H1 (cell line): ENCODE data around the gene PUSL1. TPM values are rescaled to one million over a fixed set of nuclear protein-coding genes. Genes with fewer than 3 reads are reported as not detected.

Experiments
- CTCF ChIA-PET: fragments of 300-600 bp; sonication (Branson Sonifier 250); formaldehyde crosslinking; loops from one replicate; lab custom pipeline; 2021; ENCODE audit not compliant: partially characterized antibody; lab: Charles Lee
- POLR2A ChIA-PET: fragments of 300-600 bp; sonication (Branson Sonifier 250); formaldehyde crosslinking; loops from one replicate; lab custom pipeline; 2021; ENCODE audit warnings: inconsistent platforms; ENCODE audit not compliant: partially characterized antibody; lab: Charles Lee
- DNase-seq, 2 experiments: peaks; one replicate each; pipeline versions ENCODE4 v3.0.0 to v3.0.0-alpha.2; 2010 to 2022; ENCODE audit warnings: low spot score in 2 of 2, low read depth in 1 of 2, mixed read lengths in 1 of 2
- FAIRE-seq: peaks from 2 replicates; lab custom pipeline; 2011; peaks lifted over from hg19 to GRCh38; lab: Jason Lieb, UNC
- H2AFZ ChIP-seq: 2 replicates; pipeline ENCODE4 v1.8.1; 2012; ENCODE audit warnings: low read length, inconsistent platforms
- H2AK5ac ChIP-seq: 2 replicates; pipeline ENCODE4 v1.6.1; 2013; ENCODE audit warnings: low read depth, low read length
- H2BK120ac ChIP-seq: replicated peaks from 2 replicates; pipeline ENCODE3; 2013; ENCODE audit warnings: low read depth, low read length, inconsistent platforms
- H2BK12ac ChIP-seq: 2 replicates; pipeline ENCODE4 v1.6.1; 2013; ENCODE audit warnings: low read depth, low read length
- H2BK15ac ChIP-seq: 2 replicates; pipeline ENCODE4 v1.6.1; 2013; ENCODE audit warnings: low read length
- H2BK20ac ChIP-seq: 2 replicates; pipeline ENCODE4 v1.6.1; 2013; ENCODE audit warnings: low read length
- H2BK5ac ChIP-seq: 2 replicates; pipeline ENCODE4 v1.6.1; 2013; ENCODE audit warnings: low read depth, low read length
- H3K14ac ChIP-seq: 2 replicates; pipeline ENCODE4 v1.6.1; 2013; ENCODE audit warnings: inconsistent platforms; ENCODE audit not compliant: insufficient read length
- H3K18ac ChIP-seq: 2 replicates; pipeline ENCODE4 v1.6.1; 2013; ENCODE audit warnings: low read length; ENCODE audit errors: extremely low read depth
- H3K23ac ChIP-seq: 2 replicates; pipeline ENCODE4 v1.6.1; 2013; ENCODE audit warnings: inconsistent platforms; ENCODE audit not compliant: insufficient read length
- H3K23me2 ChIP-seq: 2 replicates; pipeline ENCODE4 v1.6.1; 2013; ENCODE audit warnings: low read depth, low read length
- H3K27ac ChIP-seq: 2 replicates; pipeline ENCODE4 v1.6.1; 2011; ENCODE audit warnings: low read depth, low read length, inconsistent platforms
- H3K27me3 ChIP-seq, 4 experiments: replicated peaks in 1 of 4; 1 replicate in 1 of 4; 2 replicates in 3 of 4; pipeline versions ENCODE4 v1.6.1 to v1.8.1; 2011 to 2013; ENCODE audit warnings: low read length in 3 of 4, mild to moderate bottlenecking in 3 of 4, inconsistent platforms in 2 of 4, mixed read lengths in 2 of 4, moderate library complexity in 1 of 4; ENCODE audit not compliant: control insufficient read depth in 3 of 4, insufficient read depth in 3 of 4; ENCODE audit errors: extremely low read depth in 1 of 4
- H3K36me3 ChIP-seq, 4 experiments: 2 replicates each; pipeline versions ENCODE4 v1.6.1 to v1.8.1; 2011 to 2013; ENCODE audit warnings: mild to moderate bottlenecking in 4 of 4, low read length in 3 of 4, moderate library complexity in 2 of 4, control low read depth in 1 of 4, inconsistent platforms in 1 of 4; ENCODE audit not compliant: insufficient read depth in 4 of 4, control insufficient read depth in 2 of 4
- H3K4ac ChIP-seq: replicated peaks from 2 replicates; pipeline ENCODE3; 2013; ENCODE audit warnings: low read length, low read depth, mixed read lengths, inconsistent platforms; ENCODE audit not compliant: insufficient read length
- H3K4me1 ChIP-seq, 4 experiments: replicated peaks in 1 of 4; 1 replicate in 1 of 4; 2 replicates in 3 of 4; pipeline versions ENCODE4 v1.6.1 to v1.8.1; 2011 to 2013; ENCODE audit warnings: low read length in 3 of 4, inconsistent platforms in 2 of 4, mixed read lengths in 1 of 4; ENCODE audit not compliant: insufficient read depth in 4 of 4, control insufficient read depth in 3 of 4
- H3K4me2 ChIP-seq, 2 experiments: 2 replicates each; pipeline versions ENCODE4 v1.6.1 to v1.8.1; 2011 to 2013; ENCODE audit warnings: low read depth in 2 of 2, low read length in 2 of 2, control low read depth in 1 of 2, inconsistent platforms in 1 of 2, mild to moderate bottlenecking in 1 of 2; ENCODE audit not compliant: insufficient read depth in 1 of 2
- H3K4me3 ChIP-seq, 4 experiments: fragments of 200-600, 300-600 bp in 1 of 4; sonication (generic), shearing (Covaris generic), sonication (Bioruptor Twin) in 1 of 4; 2 replicates each; pipeline versions ENCODE4 v1.5.1 to v1.8.1; 2011 to 2016; ENCODE audit warnings: low read length in 4 of 4, low read depth in 3 of 4, control low read depth in 2 of 4, inconsistent platforms in 2 of 4, mild to moderate bottlenecking in 2 of 4, mixed read lengths in 1 of 4, moderate library complexity in 1 of 4; ENCODE audit not compliant: insufficient read depth in 2 of 4; ENCODE audit errors: extremely low read depth in 1 of 4
- H3K56ac ChIP-seq: replicated peaks from 2 replicates; pipeline ENCODE3; 2013; ENCODE audit warnings: low read depth, mild to moderate bottlenecking, mixed read lengths, low read length, inconsistent platforms; ENCODE audit not compliant: insufficient read length
- H3K79me1 ChIP-seq: 2 replicates; pipeline ENCODE4 v1.6.1; 2013; ENCODE audit warnings: low read depth, low read length, control low read depth
- H3K79me2 ChIP-seq, 2 experiments: 2 replicates each; pipeline versions ENCODE4 v1.6.1 to v1.8.1; 2012 to 2013; ENCODE audit warnings: low read length in 2 of 2, mild to moderate bottlenecking in 2 of 2, inconsistent platforms in 1 of 2; ENCODE audit not compliant: insufficient read depth in 2 of 2, control insufficient read depth in 1 of 2
- H3K9ac ChIP-seq, 4 experiments: replicated peaks in 1 of 4; 1 replicate in 1 of 4; 2 replicates in 3 of 4; pipeline versions ENCODE4 v1.6.1 to v1.8.1; 2011 to 2013; ENCODE audit warnings: low read depth in 3 of 4, low read length in 3 of 4, control low read depth in 2 of 4, mild to moderate bottlenecking in 2 of 4, moderate library complexity in 2 of 4, inconsistent platforms in 1 of 4; ENCODE audit errors: extremely low read depth in 1 of 4
- H3K9me3 ChIP-seq, 2 experiments: 2 replicates each; pipeline versions ENCODE4 v1.6.1 to v1.8.1; 2012 to 2013; ENCODE audit warnings: mild to moderate bottlenecking in 2 of 2, moderate library complexity in 2 of 2, control low read depth in 1 of 2, inconsistent platforms in 1 of 2, low read depth in 1 of 2, low read length in 1 of 2, mixed read lengths in 1 of 2; ENCODE audit not compliant: insufficient read depth in 2 of 2
- H4K20me1 ChIP-seq, 2 experiments: replicated peaks in 1 of 2; 2 replicates each; pipeline versions ENCODE3 to v1.8.1; 2011 to 2013; ENCODE audit warnings: inconsistent platforms in 2 of 2, low read length in 2 of 2, mild to moderate bottlenecking in 1 of 2; ENCODE audit not compliant: insufficient read depth in 2 of 2, control insufficient read depth in 1 of 2
- H4K5ac ChIP-seq: 2 replicates; pipeline ENCODE4 v1.6.1; 2013; ENCODE audit warnings: low read length, low read depth, mixed read lengths, inconsistent platforms; ENCODE audit not compliant: insufficient read length
- H4K8ac ChIP-seq: 2 replicates; pipeline ENCODE4 v1.8.0; 2013; ENCODE audit warnings: mild to moderate bottlenecking, moderate library complexity, low read length, inconsistent platforms; ENCODE audit not compliant: insufficient read depth; ENCODE audit errors: extremely low read depth
- H4K91ac ChIP-seq: replicated peaks from 2 replicates; pipeline ENCODE3; 2013; ENCODE audit warnings: low read length, mixed read lengths, inconsistent platforms; ENCODE audit not compliant: insufficient read length
- ASH2L ChIP-seq: fragments of 200-600, 300-600 bp; sonication (generic); IDR thresholded peaks from one replicate; pipeline ENCODE4 v1.7.1; 2017; ENCODE audit warnings: low read length
- ATF2 ChIP-seq: IDR thresholded peaks from 2 replicates; pipeline ENCODE4 v1.6.1; 2012; ENCODE audit warnings: low read length, inconsistent platforms
- CBX5 ChIP-seq: fragments of 300-800, 300-1000 bp; sonication (generic); IDR thresholded peaks from 2 replicates; pipeline ENCODE4 v1.7.1; 2016; ENCODE audit warnings: antibody characterized with exemption, low read length, low read depth
- GABPA ChIP-seq: IDR thresholded peaks from 2 replicates; pipeline ENCODE4 v1.6.1; 2011; ENCODE audit warnings: mild to moderate bottlenecking, low read length, moderate library complexity, borderline replicate concordance; ENCODE audit not compliant: insufficient read depth
- WGBS, 2 experiments: shearing (Covaris generic) in 1 of 2; methylation state at CpG; one replicate each; pipeline versions ENCODE4 v1.1.6 to v1.1.7; 2013 to 2015; ENCODE audit warnings: low lambda C conversion rate in 2 of 2, mixed read lengths in 2 of 2, inconsistent platforms in 1 of 2, low coverage in 1 of 2, missing lambda C conversion rate in 1 of 2; ENCODE audit not compliant: insufficient replicate concordance in 2 of 2, insufficient coverage in 1 of 2, insufficient read length in 1 of 2; ENCODE audit errors: extremely low coverage in 1 of 2, missing lambda C conversion rate in 1 of 2; 5-methylcytosine and 5-hydroxymethylcytosine counted together
- polyA plus RNA-seq, 7 experiments: library from polyadenylated mRNA; depleted of rRNA in 3 of 7; stranded (reverse) in 5 of 7; unstranded in 2 of 7; fragments of >200 nt in 5 of 7; fragments of 200-250 nt in 2 of 7; gene quantifications; 1 replicate in 5 of 7; 2 replicates in 1 of 7; 4 replicates in 1 of 7; pipeline versions ENCODE4 v1.2.1 to v1.2.3, GENCODE V29; 2011 to 2013; ENCODE audit warnings: missing spikeins in 2 of 7, mixed read lengths in 2 of 7
- total RNA-seq: library from RNA; stranded (reverse); fragmentation: NEBNext Ultra II Directional; extraction: Animal tissue kit (Norgen Biotek cat#: 25700); gene quantifications from 2 replicates; pipeline ENCODE4 v1.2.1, GENCODE V29; 2021

PUSL1 gene
- total and polyA plus RNA-seq, 2 of the 8 experiments (the other 6 are each of a cell fraction or from before 2014, with no cell fraction given): 38.8 to 87.4 TPM

GRCh38 chr1:1327291-1327690 is 18.9 kb downstream of the PUSL1 start:
- Histone ChIP-seq H4K5ac (no peak overlapping the region), H3K23ac (no peak overlapping the region), H2BK120ac (no peak overlapping the region), H2AK5ac (no peak overlapping the region), H3K14ac (no peak overlapping the region), H3K27me3 (no peaks in the 10 kb centered on the region; a peak in 1 of 7 replicates), H2BK20ac (no peak overlapping the region), H3K79me1 (peaks cover 19% of the 10 kb centered on the region), H3K9me3 (peaks cover 0 to 6% of the 10 kb centered on the region in 2 experiments; a peak in 2 of 4 replicates), H2BK12ac (no peak overlapping the region), H4K20me1 (peaks cover 9 to 27% of the 10 kb centered on the region in 2 experiments), H2BK15ac (no peak overlapping the region), H2BK5ac (no peak overlapping the region), H3K9ac (no peak overlapping the region), H3K23me2 (peaks cover 9% of the 10 kb centered on the region), H3K4ac (no peak overlapping the region), H3K4me3 (no peak overlapping the region), H3K4me2 (no peak overlapping the region), H3K27ac (no peak overlapping the region), H3K18ac (no peak overlapping the region), H2AFZ (no peak overlapping the region), H3K79me2 (peaks cover 6 to 24% of the 10 kb centered on the region in 2 experiments; a peak in 3 of 4 replicates), H3K56ac (no peak overlapping the region), H4K91ac (no peak overlapping the region), H3K36me3 (peaks cover 0 to 3% (median 0%) of the 10 kb centered on the region in 4 experiments; a peak in 1 of 8 replicates), H4K8ac (no peak overlapping the region), H3K4me1 (peaks cover 0 to 13% (median 3%) of the 10 kb centered on the region in 4 experiments; a peak in 5 of 7 replicates)
- DNase-seq (no peak), FAIRE-seq (no peak)
- no peak for TF ChIP-seq GABPA
- TF ChIP-seq ASH2L: no peak
- TF ChIP-seq ATF2: no peak
- TF ChIP-seq CBX5: no peak
- ChIA-PET POLR2A (interaction anchor here (0.8 to 3.4 kb wide), 6 partner anchors 9 to 18 kb away, joined by 3 to 27 read pairs (median 4); no protein-coding TSS in a partner anchor), CTCF (interaction anchor here (0.6 to 1.6 kb wide), 4 partner anchors 9 to 616 kb away, joined by 3 read pairs; partner anchors contain the start of gene DVL1)
- WGBS, 2 experiments: 91% methylated on average over 20 of the region's 40 CpGs; no CpG with 5 or more reads in 1 of the 2 experiments
